ENCODE data around the gene LRFN2.
A peak's percentile ranks its signal among the peaks of the same experiment; 100 is the strongest.

The LRFN2 gene

DNA sequence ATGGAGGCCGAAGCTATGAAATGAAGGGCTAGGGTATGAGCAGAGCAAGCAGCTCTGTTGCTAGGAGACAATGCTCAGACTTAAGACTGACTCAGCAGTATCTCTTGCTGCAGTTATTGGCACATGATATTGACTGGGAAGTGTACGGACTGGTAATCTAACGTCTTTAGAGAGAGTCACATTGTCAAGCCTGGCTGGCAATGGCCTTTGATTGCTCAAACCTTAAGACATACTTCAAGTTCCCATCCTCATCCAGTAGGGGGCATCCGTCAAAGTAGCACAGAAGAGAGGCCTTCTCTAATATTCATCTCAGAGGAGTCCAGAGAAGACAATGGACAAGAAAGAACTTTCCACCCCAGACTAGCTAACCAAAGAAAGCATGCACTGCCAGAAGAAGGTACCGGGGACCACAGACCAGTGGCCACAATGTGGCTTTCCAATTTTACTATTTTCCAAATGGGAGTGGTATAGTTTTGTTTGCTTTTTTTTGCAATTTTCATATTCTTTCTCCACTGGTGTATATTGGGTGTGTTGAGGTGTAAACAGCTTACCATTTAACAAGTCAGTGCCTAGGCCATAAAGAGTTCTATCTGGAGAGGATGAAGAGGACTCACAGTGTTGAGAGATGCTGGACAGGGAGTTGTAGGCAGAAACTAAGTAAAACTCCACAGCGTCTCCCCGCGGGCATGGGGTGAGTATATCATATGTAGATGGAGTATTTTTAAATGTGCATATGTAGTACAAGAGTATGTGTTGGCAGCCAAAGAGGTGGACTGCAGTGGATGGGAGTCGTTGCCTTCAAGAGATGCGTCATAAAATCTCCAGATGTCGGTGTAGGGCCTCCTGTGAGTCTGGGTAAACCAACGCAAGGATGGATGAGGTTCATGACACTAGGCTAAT is 36.7 kb downstream of the LRFN2 start:
- TF ChIP-seq, protein P1, sequence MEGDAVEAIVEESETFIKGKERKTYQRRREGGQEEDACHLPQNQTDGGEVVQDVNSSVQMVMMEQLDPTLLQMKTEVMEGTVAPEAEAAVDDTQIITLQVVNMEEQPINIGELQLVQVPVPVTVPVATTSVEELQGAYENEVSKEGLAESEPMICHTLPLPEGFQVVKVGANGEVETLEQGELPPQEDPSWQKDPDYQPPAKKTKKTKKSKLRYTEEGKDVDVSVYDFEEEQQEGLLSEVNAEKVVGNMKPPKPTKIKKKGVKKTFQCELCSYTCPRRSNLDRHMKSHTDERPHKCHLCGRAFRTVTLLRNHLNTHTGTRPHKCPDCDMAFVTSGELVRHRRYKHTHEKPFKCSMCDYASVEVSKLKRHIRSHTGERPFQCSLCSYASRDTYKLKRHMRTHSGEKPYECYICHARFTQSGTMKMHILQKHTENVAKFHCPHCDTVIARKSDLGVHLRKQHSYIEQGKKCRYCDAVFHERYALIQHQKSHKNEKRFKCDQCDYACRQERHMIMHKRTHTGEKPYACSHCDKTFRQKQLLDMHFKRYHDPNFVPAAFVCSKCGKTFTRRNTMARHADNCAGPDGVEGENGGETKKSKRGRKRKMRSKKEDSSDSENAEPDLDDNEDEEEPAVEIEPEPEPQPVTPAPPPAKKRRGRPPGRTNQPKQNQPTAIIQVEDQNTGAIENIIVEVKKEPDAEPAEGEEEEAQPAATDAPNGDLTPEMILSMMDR (IDR thresholded peaks at IDR 0.05; ENCODE audit: low read depth, low read length), result peak; percentile 65
- DNase-seq (ENCODE audit: extremely low read depth, low read depth), result peak; percentile 25

DNA sequence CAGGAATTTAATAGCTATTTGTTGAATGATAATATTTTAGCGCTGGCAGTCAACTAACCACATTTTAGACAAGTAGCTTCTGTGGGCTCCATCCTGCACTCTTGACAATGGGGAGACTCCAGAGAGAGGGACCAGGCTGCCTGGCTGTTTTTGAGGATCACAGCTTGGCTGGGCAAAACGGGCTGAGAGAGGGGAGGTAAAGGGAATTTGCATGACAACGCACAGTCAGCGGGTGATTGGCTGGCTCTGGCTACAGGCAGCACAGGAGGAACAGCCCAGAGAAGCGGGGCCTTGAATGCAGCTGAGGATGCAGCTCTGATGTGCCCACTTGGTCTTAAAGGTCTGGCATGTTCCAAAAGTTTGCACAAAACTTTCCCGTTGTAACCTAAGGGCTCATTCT is 41.2 kb downstream of the LRFN2 start:
- DNase-seq (ENCODE audit: extremely low read depth, low read depth), result no peak

DNA sequence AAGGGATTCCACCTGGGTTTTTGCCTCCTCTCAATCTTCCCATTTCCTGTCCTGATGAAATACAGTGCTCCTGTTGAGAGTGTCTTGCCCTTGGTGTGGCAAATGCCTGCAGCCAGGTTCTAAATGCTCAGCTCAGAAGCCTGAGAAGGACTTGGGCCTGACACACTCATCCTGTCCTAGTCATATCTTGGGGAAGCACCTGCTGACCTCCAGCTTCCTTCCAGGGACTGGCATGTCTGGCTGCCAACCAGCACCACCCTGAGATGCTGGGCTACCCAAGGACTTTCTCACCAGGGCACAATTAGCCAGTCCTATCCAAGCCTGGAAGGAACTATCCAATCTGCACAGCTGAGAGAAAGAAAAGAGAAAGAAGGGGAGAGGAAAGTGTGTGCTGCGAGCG is 43.4 kb downstream of the LRFN2 start:
- no peak for DNase-seq (ENCODE audit: extremely low read depth, low read depth)
- TF ChIP-seq, protein P1 (IDR thresholded peaks at IDR 0.05; ENCODE audit: low read depth, low read length), result no peak

More for the DNA sequence above, 41.2 kb downstream of the LRFN2 start:
- TF ChIP-seq, protein P1 (IDR thresholded peaks at IDR 0.05; ENCODE audit: low read depth, low read length), result no peak

DNA sequence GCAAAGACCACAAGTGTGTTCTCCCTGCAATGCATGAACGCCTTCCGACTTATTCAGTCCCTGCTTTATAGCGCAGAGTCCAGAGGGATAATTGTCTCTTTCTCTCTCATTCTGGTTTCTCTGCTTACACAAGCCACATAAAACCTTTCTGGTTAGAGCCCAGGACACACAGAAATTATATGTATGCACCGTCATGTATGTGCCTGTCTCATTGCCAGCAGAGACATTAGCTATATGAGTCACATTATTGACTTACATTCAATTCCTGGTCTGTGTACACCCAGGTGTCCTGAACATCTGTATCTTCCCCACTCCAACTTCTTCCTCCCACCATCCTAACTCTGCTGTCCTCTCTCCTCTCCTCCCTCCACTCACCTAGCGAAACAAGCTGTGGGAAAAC is 44.0 kb downstream of the LRFN2 start:
- TF ChIP-seq, protein P1 (IDR thresholded peaks at IDR 0.05; ENCODE audit: low read depth, low read length), result no peak

DNA sequence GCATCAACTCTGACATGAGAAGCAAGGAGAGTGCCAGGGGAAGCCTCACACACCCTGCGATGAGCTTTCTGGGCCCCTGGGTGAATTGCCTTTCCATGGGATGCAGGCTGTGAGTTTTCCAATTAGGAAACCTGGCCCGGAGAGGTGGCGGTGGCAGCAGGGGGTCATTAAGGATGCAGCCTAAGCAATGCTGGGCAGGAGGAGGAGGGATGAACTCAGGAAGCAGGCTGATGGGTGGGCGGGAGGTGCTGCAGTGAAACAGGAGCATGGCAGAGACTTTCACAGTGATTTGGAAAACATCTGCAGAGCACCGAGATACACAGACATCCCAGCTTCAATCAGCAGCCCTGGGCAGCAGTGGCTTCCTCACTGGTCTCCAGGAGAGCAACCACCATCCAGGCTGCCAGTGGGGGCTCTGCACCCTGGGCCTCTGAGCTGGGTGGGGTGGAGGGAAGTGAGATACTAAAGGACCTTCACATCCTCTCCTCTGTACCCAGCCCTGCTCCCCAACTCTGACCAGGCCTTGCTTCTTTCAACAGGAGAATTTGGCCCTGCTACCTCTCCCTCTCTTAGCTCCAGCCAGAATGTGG is 44.9 kb downstream of the LRFN2 start:
- no peak for DNase-seq (ENCODE audit: extremely low read depth, low read depth)
- TF ChIP-seq, protein P1 (IDR thresholded peaks at IDR 0.05; ENCODE audit: low read depth, low read length), result no peak

More for the DNA sequence above, 44.0 kb downstream of the LRFN2 start:
- DNase-seq (ENCODE audit: extremely low read depth, low read depth), result no peak

DNA sequence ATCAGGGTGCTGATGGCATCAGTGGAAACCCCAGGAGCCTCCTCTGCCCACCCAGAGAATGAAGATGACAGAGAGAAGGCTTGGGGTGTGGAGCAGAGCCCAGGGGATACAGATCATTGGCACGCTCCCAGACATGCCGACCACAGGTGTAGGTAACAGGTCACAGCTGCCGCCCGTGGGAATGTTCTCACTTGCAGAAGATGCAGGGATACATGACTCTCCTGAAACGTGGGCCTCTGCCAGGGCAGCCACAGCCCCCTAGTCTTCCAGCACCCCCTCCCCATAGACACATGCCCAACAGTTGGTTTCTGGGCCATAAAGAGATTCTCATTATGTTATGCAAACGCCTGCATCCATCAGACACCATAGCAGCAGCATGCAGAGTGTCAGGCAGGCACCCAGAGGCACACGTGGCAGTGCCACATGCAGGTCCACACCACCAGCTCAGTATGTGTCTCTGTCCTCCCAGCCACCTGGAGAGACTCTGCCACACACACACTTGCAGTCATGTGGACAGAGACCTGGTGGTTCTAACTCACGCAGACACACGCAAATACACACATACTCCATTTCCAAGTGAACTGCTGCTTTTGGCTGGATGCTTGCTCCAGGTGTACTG is 45.5 kb downstream of the LRFN2 start:
- no peak for DNase-seq (ENCODE audit: extremely low read depth, low read depth)
- TF ChIP-seq, protein P1 (IDR thresholded peaks at IDR 0.05; ENCODE audit: low read depth, low read length), result no peak

DNA sequence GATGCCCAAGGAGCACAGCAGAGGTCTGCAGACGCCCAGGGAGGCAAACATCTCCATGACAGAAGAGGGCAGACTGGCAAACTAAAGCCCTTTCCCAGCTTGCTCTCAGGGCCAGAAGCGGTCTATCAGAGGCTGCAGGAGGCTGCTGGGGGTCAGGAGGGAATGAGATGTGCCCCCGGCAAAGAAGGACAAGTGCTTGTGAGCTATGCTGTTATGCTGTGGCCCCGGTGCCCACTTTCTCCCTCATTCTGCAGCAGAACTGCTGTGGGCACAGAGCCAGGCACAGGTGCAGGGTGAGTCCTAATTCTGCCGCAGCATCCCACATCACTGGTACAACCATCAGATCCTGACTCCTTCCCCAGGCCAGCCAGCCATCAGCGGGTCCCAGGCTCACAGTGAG is 46.4 kb downstream of the LRFN2 start:
- no peak for DNase-seq (ENCODE audit: extremely low read depth, low read depth)

More for the DNA sequence above, 46.4 kb downstream of the LRFN2 start:
- TF ChIP-seq, protein P1 (IDR thresholded peaks at IDR 0.05; ENCODE audit: low read depth, low read length), result no peak

Measured in AG09319 (cell line).